Vagina (tissue), 2 donors: ENCODE measurements around the gene TMEM167A.

Experiments
- POLR2AphosphoS5 ChIP-seq, 2 donors: sonication (generic); formaldehyde crosslinking; IDR thresholded peaks; one replicate each; pipeline ENCODE4 v1.9.0; 2017; ENCODE audit warnings: antibody characterized with exemption in 2 of 2, mild to moderate bottlenecking in 2 of 2, low read depth in 1 of 2; ENCODE audit not compliant: insufficient read depth in 1 of 2
- TF ChIP-seq, protein P1 (sequence below), 3 experiments: fragments of 450-650 bp in 2 of 3; fragments of 200-600 bp in 1 of 3; sonication (generic) in 1 of 3; IDR thresholded peaks; one replicate each; pipeline ENCODE4 v1.5.1; 2017 to 2019; ENCODE audit warnings: antibody characterized with exemption in 3 of 3, mild to moderate bottlenecking in 2 of 3, moderate library complexity in 2 of 3

- TF ChIP-seq, protein P1, sequence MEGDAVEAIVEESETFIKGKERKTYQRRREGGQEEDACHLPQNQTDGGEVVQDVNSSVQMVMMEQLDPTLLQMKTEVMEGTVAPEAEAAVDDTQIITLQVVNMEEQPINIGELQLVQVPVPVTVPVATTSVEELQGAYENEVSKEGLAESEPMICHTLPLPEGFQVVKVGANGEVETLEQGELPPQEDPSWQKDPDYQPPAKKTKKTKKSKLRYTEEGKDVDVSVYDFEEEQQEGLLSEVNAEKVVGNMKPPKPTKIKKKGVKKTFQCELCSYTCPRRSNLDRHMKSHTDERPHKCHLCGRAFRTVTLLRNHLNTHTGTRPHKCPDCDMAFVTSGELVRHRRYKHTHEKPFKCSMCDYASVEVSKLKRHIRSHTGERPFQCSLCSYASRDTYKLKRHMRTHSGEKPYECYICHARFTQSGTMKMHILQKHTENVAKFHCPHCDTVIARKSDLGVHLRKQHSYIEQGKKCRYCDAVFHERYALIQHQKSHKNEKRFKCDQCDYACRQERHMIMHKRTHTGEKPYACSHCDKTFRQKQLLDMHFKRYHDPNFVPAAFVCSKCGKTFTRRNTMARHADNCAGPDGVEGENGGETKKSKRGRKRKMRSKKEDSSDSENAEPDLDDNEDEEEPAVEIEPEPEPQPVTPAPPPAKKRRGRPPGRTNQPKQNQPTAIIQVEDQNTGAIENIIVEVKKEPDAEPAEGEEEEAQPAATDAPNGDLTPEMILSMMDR (IDR thresholded peaks at IDR 0.05) = no peak
- no peak for TF ChIP-seq POLR2AphosphoS5 (IDR thresholded peaks at IDR 0.05; ENCODE audit: insufficient read depth in 1 of 2, low read depth in 1 of 2)
These were observed 50.1 kb downstream of the TMEM167A start for GRCh38 chr5:83026930-83027687.
